Hematopoietic multipotent progenitor cell treated with erythropoietin and hydrocortisone succinate and interleukin-3 and kit ligand, for 4 days (in vitro differentiated cells): ENCODE measurements around the gene MAB21L4.

ENCODE experiments used
- DNase-seq: peaks from one replicate; pipeline ENCODE4 v3.0.0-alpha.2; 2015

Gene MAB21L4

DNA sequence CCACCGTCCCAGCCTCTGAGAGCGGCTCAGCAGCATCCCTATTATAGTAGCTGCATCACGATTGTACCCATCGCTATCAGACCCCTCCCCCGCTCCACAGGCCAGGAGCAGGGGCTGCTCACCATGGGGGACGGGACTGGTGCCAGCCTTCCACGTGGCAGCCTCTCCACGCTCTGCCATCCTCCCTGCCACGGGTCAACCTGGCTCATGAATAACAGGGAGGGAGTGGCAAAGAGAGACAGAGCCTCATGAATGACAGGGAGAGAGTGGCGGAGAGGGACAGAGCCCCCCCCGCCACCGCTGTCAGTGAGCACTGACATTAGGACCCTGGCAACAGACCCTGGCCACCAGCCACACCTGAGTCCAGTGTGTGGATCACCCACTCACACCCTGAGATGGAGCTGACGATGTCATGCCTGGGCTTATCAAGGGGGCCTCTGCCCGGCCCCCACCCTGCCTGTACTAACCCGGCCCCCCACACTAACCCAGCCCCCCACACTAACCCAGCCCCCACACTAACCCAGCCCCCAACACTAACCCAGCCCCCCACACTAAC, 27.1 kb upstream of the MAB21L4 start:
- no peak for DNase-seq

DNA sequence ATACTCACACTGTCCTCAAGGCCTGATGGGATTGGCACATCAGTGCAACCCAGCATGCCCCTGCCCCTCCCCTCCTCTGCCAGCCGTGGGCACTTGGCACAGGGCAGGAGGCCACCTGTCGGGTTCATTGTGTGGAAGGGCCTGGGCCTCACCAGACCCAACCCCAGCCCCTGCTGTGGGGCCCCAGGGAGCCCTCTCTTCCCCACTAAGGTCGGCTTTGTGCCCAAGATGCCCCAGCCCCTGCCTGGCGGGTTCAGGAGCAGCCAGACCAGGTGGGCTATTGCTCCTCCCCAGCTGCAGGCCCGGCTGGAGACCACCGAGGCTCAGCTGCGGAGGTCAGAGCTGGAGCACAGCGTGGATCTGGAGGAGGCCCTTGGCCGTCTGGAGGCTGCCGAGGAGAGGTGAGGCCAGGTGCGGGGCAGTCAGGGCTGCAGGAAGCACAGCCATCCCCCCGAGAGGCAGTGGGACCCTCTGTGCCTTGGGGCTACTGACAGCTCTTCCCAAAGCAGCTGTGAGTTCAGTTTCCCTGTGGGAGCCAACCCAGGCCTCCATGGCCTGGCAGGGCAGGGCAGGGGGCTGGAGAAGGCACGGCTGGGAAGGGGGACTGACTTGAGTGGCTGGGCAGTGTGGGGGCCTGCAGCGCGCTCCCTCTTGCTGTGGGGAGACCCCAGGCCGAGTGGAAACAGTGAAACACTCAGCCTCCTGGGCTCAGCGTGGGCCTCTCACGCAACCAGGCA, 26.5 kb upstream of the MAB21L4 start:
- DNase-seq: no peak

DNA sequence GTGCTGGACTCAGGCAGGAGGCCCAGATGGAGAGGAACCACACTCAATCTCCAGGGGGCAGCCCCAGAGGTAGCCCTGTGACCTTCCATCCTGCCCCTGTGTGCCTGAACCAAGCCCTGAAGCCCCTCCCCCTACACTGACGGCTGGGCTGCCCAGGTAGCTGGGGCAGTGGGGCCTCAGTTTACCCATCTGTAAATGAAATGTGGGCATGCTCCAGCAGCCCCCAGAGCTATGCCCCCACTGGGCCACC, 26.0 kb upstream of the MAB21L4 start:
- DNase-seq: no peak

DNA sequence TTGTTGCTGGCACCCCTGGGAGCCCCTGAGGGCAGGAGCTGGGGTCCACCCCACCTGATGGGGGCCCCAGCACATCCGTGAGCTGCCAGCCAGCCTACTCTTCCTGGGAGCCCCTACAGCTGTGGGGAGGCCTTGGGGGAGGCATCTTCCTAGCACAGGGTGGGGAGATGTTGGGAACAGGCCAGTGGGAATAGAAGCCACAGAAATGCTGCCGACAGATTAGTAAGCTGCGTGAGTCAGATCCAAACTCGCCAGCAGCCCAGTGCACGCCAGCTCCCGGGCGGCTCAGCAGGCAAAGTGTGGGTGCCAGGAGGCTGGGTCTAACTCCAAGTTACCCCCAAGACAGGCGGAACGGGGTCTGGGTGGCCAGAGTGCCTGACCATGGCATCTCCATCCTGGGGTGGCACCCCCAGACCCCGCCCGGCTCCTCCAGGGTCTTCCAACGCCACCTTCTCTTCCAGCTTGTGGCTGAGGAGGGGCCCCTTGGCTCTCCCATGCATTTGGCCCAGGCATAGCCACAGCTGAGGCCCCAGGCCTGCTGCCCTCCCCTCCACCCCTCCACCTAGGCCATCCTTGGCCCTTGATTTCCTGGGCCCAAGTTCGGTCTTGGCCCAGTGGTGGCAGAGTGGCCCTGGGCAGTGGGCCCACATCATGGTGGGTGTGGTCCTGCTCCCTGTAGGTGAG, 25.5 kb upstream of the MAB21L4 start:
- no peak for DNase-seq

DNA sequence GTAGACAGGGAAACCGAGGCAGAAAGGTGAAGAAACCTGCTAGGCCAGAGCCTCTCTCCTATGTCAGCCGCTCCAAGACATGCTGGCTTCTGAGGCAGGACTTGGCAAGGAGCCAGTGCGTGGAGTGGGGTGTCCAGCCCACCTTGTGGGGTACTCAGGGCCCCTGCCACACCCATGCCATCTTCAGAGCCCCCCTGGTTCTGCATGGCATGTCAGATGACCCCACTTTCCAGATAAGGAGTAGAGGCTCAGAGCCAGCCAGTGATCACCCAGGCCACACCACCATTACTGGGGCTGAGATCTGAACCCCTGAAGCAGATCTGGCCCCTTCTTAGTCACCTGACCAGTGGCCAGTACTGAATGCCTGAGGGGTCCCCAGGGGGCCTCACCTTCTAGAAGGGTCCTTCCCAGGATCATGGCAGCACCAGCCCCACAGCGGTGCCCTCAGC, 24.9 kb upstream of the MAB21L4 start:
- no peak for DNase-seq

DNA sequence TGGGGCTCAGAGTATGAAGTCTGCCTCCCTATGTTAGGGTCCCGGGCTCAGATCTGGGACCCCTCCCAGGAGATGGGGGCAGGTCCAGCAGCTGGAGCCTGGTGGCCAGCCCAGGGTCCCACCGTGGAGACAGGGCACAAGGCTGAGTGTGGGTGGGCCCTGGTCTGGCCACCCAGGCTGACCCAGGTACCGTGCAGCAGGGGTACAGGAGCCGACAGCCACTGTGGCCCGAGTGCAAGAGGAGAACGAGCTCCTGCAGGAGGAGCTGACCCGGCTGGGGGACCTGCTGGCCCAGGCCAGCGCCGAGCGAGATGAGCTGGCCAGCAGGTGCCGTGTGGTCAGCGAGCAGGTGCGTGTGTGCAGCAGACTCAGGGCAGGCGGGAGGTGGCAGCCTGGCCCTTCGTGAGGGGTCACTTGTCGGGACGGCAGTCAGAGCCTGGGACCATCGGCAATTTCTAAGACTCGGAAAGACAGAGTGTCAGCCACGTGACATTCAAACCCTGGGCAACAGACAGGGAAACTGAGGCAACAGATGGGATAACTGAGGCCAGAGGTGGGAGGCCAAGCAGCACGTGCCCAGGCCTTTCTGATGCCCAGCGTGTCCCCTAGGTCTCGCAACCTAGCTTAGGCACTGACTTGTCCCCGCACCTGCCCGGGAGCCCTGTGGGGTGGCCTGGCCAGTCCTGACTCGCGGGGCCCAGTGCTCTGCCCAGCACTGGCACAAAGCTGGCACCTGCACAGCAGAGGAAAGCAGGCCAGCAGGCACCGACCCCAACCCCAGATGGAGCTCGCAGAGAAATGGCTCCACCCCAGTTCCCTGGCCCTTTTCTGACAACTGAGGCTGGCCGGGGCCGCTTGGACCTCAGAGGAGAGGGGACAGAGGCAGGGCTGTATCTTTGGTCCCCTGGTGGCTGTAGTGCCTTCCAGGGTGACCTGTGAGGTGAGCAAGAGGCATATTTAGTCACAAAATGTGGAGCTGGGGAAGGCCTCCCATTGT, 24.1 kb upstream of the MAB21L4 start:
- no peak for DNase-seq

DNA sequence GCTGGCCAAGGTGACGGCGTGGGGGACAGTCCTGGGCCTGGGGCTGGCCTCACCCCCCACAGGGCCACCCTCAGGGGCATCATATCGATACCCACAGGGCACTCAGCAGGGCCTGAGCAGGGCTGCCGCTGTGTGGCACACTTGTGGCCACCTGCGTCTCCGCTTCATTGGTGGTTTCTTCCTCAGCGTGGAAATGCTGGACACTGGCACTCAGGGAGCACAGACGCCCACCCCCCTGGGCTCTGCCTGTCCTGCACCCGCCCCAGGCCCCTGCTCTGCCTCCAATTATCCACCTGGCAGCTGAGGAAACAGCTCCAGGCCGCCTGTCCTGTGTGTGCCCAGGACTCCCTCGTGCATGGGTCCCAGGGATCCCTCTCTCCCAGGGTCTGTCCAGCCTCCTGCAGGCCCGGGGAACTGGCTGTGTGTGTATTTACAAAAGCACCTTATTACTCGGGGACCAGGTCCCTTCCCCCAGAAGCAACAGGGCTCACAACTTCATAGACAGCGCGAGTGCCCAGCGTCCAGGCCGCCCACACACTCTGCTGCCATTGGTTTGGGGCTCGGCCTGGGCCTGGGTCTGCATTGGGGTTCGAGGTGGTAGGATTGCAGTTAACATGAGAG, 23.3 kb upstream of the MAB21L4 start:
- no peak for DNase-seq

DNA sequence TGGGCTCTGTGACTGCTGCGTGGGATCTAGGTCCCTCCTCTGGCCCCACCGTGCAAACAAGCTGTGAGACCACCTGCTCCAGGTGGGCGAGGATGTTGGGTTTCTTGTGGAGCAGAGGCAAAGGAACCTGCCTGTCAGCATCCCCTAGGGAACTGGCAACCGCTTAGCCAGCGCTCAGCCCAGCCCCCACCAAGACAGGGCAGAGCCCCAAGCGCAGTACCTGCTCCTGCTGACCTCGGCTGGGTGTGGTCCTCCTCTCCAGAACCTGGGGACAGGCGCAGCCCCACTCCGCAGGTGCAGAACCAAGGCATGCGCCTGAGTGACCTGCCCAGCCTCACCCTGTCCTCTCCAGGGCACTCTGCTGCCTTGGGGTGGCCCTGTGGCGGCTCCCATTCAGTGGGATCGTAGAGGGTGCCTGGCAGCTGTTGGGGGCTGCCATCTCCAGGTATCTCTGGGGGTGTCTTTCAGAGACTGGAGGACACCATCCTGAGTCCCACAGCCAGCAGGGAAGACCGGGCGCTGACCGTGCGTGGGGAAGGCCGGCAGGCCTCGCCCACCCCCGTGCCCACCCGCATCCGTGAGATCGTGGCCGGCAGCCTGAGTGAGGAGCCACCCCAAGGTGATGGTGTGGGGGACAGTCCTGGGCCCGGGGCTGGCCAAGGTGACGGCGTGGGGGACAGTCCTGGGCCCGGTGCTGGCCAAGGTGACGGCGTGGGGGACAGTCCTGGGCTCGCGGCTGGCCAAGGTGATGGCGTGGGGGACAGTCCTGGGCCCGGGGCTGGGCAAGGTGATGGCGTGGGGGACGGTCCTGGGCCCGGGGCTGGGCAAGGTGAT, 22.5 kb upstream of the MAB21L4 start:
- no peak for DNase-seq

DNA sequence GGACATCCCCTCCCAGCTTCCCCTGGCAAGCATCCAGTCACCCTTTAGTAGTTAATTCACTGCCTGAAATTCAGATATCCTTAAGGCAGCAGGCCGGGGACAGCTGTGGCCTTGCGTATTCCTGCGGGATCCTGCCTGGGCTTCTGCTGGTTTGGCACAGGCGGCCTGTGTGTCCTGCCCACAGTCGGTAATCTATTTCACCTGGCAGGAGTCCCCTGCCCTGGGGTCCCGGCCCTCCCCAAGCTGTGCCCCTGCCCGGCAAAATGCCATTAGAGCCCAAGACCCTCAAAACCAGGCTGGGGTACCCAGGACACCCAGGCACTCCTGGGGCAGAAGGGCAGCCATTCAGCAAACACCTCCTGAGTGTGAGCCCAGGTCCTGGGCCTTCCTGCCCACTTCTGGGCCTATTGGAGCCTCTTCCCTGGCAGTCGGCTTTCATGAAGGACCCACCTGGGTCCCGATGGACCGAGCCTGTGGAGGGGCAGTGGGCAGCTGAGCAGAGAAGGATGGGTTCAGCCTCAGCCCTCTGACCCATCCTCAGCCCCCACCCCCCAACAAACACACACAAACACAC, 21.8 kb upstream of the MAB21L4 start:
- DNase-seq: no peak

DNA sequence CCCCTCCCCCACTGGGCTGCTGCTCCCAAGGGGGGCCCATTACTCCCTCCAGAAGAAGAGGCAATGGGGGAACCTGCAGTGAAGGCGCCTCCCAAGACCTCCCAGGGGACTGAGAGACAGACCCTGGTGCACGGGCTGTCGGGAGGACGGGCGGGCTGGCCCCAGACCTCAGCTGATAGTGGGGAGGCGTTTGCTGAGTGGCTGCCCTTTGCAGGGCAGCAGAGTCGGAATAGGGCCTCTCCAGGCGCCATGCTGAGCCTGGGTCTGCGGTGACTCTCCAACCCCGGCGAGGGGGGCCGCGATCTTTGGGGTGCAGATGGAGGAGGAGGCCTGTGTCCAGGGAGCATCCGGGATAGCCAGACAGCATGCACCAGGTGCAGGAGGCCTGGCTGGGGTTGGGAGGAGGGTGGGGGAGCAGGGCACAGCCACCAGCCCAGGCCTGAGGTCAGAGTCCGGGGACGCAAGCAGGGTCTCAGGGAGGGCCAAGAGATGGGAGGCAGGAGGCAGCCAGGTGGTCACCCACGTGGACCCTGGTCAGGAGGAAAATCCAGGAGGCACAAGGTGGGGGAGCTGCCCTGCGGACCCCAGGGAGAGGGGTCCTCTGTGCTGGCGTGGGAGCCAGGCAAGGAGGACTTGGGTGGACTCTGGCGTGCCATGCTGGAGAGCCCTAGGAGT, 21.2 kb upstream of the MAB21L4 start:
- no peak for DNase-seq

DNA sequence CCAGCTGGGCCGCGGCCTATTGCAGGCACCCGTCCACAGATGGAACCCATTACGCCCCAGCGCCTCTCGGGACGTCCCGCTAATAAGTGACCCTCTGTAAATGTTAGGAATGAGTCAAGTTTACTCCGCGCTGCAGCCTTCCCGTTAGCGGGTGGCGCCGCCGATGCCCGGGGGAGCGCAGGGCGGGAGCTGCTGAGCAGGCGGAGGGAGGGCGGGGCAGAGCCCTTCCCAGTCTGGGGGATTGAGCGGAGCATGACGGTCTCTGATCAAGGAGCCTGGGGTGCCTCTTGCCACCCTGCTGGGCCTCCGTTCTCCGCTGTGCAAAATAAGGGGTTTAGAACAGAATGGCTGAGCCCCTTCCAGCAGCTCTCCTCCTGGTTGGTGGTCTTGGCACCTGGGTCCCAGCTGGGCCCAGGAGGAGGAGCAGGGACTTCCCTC, 20.6 kb upstream of the MAB21L4 start:
- peak; percentile 51 for DNase-seq

DNA sequence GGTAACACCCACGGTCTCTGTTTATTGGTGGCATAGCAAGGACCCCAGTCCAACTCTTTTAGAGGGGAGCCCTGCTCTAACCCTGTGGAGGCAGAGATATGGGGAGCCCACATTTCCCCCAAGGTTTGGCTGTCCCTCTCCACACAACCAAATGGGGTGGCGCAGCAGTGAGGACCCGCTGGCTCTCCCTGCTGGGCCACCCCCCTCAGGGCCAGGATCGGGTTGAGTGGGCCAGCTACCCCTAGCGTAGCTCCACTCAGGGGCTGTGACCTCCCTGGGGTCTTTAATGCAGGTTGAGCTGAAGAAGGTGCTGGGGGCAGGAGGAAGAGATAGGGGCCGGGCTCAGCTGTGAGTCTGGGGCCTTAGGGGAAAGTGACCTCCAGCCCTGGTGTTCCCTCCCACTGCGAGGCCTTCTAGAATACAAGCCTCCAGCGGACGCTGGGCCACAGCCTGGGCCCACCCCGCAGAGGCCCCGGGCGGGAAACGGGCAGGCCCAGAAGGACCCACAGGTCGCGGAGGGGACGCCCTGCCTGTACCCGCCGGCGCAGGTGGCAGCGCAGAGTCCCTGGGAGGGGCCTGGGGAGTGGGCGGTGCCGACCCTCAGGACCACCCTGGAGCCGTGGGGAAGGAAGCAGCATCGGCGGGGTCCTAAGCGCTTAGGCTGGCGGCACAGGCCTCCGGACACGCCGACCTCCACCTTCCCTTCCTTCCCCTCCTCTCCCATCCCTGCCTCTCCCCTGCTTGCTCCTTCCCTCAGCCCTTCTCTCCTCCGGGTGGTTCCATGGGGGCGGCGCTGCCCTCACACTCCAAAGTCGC, 19.8 kb upstream of the MAB21L4 start:
- no peak for DNase-seq

DNA sequence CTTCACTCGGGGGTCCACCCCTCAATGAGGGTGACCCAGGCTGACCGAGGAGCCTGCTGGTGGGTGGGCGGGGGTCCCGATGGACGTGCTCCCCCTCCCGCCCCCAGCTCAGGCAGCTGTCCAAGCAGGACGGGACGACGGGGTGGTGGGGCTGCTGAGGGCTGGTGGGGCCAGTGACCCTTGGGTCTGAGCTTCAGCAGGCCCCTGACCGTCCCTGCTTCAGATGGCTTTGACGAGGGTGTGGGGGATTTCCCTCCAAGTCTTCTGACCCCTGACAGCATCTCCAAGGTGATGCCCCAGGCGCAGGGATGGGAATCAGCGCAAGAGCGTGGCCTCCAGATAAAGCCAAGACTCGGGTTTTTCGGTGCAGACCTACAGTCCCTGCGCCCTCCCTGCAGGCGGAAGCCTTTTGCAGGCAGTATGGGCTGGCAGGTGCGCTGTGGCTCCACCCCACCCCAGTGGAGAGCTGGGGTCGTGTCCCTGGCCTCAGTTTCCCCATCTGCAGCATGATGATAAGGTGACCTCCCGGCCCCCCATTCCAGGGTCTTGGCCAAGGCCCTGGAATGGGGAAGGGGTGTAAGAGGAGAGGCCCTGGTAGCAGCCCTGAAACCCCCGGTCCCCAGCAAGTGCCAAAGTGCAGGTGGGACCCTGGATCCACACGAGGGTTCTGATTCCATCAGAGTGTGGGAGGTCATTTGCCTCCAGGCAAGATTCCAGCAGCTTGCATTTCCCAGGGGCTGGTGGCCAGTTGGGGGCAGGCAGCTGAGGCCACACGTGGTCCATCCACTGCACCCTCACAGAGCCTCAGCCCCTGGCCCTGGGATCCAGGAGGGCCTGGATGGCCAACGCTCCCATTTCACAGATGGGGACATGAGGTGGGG, 18.9 kb upstream of the MAB21L4 start:
- no peak for DNase-seq

DNA sequence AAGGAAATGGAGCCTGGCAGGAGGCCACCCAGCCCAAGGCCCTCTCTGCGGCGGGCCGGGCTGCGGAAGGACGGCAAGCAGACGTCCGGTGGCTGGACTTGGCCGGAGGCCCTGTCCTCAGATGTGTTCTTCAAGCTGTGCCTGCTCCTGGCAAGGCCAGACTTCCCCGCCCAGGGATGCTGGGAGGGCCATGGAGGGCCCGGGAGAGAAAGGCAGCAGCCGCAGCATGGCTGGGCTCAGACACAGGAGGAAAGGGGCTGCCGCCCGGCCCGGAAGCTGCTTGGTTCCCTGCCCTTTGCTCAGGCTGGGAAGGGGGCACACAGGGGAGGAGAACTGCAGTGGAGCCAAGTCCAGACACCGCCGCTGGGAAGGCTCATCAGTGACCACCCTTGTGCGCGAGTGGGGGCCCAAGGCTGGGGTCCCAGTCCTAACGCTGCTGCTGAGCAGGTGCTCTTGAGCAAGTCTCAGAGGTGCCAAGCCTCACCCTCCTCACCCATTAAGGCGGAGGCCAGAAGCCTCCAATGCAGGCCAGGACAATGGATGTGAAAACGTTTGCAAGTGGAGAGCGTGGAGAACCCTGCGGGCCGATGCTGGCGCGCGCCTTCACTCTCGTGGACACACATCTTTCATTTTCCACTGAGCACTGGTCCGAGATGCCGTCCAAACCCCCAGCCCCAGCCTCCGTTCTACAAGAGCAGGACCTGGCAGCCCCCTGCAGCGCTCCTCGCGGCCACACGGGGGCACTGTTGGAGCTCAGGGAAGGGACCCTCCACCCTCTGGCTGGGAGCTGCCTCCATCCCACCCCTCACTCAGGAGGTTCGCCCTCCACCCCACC, 18.1 kb upstream of the MAB21L4 start:
- peak; percentile 63 for DNase-seq

DNA sequence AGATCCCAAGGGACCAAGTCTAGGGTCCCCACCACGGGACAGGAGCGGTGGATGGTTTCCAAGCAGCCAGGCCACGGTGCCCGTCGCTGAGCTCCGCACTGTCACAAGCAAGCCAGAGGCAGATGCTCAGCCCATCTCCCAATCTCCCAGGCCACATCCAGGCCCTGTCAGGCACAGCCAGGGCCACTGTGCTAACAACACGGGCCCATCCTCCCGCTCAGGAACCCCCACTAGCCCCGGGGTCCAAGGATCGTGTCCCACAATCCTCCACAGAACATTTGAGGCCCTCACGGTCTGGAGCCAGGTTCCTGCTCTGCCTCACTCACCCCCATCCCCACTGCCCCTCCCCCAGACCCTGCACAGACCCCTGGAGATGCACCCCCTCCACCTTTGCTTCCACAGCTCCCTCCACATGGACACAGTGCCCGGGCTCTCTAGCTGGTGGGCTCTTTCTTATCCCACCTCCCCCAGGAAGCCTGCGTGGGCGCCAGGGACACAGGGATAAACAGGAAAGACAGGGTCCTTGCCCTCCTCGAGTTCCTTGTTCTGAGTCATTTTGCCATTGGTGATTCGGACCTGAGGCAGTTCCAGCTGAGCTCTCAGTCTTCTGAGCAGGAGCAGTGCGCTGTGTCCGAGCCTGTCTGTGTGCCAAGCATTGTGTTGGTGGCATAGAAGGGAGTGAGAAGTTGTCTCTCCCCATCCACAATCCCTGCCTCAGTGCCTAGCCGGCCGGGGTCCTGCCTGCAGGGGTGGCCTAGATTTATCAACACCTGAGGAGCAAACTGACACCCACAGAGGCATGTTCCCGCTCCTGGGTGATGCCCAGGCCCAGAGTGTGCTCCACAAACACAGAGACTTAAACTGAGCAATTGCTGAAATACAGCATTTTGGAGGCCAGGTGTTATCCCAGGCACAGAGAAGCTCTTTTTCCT, 17.2 kb upstream of the MAB21L4 start:
- DNase-seq: no peak

DNA sequence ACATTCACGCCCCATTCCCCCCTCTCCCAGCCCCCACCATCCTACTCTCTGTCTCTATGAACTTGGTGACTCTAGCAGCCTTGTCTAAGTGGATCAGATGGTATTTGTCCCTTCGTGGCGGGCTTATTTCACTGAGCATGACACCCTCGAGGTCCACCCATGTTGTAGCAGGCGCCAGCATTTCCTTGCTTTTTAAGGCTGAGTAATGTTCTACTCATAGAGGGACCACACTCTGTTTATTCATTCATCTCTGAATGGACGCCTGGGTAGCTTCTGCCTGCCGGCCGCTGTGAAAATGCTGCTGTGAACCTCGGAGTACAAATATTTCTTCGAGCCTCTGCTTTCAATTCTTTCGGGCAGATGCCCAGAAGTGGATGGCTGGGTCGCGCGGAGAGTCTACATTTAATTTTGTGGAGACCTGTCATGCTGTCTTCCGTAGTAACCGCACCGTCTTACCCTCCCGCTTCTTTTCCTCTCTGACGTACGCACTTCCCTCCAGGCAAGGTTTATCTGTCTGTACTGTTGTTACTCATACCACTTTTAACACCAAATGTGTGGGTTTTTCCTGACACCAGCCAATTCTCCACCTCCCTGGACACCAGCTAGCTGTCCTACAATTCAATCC, 15.8 kb upstream of the MAB21L4 start:
- no peak for DNase-seq
